HG02852 (cell line): ENCODE data around the gene SENP7.
"Not testable (repeated sequence)": the region's sequence is repeated elsewhere in the genome, so short reads cannot be mapped to it uniquely, and the experiment has no call there.

Source experiments
- ATAC-seq: cut with Tn5 transposase; IDR thresholded peaks from one replicate; pipeline ENCODE4 v1.9.1; 2021; ENCODE audit warnings: mild to moderate bottlenecking, moderate library complexity; ENCODE audit not compliant: unreplicated experiment

Gene SENP7

GRCh38 chr3:101521211-101521701, 8.2 kb upstream of the SENP7 start:
- ATAC-seq, result no peak

GRCh38 chr3:101519685-101520365, 6.8 kb upstream of the SENP7 start:
- no peak for ATAC-seq

GRCh38 chr3:101518421-101518871, 5.4 kb upstream of the SENP7 start:
- peak; percentile 98 for ATAC-seq

GRCh38 chr3:101513419-101513986, 491 bp upstream of the SENP7 start:
- ATAC-seq, result peak; percentile 35

GRCh38 chr3:101512396-101512645, 691 bp downstream of the SENP7 start:
- peak; percentile 34 for ATAC-seq

GRCh38 chr3:101509811-101510210, 3.2 kb downstream of the SENP7 start:
- no peak for ATAC-seq

- no peak for ATAC-seq
These were observed 3.7 kb downstream of the SENP7 start for GRCh38 chr3:101509281-101509680.

GRCh38 chr3:101501783-101502182, 11.2 kb downstream of the SENP7 start:
- no peak for ATAC-seq

GRCh38 chr3:101500208-101500607, 12.8 kb downstream of the SENP7 start:
- no peak for ATAC-seq

- ATAC-seq, result no peak
These were observed 15.2 kb downstream of the SENP7 start for GRCh38 chr3:101497803-101498202.

- ATAC-seq, result no peak
These were observed 17.5 kb downstream of the SENP7 start for GRCh38 chr3:101495552-101495951.

GRCh38 chr3:101484805-101485620, 28.0 kb downstream of the SENP7 start:
- ATAC-seq, result no peak

- ATAC-seq, result no peak
These were observed 34.0 kb downstream of the SENP7 start for GRCh38 chr3:101478980-101479379.

- ATAC-seq, result not testable (repeated sequence)
These were observed 38.0 kb downstream of the SENP7 start for GRCh38 chr3:101474841-101475552.

- not testable (repeated sequence) for ATAC-seq
These were observed 44.3 kb downstream of the SENP7 start for GRCh38 chr3:101468676-101469075.

GRCh38 chr3:101467310-101467663, 45.7 kb downstream of the SENP7 start:
- not testable (repeated sequence) for ATAC-seq

GRCh38 chr3:101466465-101467309, 46.3 kb downstream of the SENP7 start:
- no peak for ATAC-seq

- no peak for ATAC-seq
These were observed 48.8 kb downstream of the SENP7 start for GRCh38 chr3:101464235-101464634.

GRCh38 chr3:101461451-101461850, 51.6 kb downstream of the SENP7 start:
- no peak for ATAC-seq

GRCh38 chr3:101458387-101458786, 54.6 kb downstream of the SENP7 start:
- no peak for ATAC-seq
